Loucy (cell line): Measurements from ENCODE around the gene OGDHL.

Source experiments
- H2AFZ ChIP-seq: fragments of 200-600 bp; sonication (generic); 2 replicates; pipeline ENCODE4 v1.6.0; 2016; ENCODE audit warnings: antibody characterized with exemption, mild to moderate bottlenecking, low read length, moderate library complexity
- H3F3A ChIP-seq: fragments of 200-600 bp; 2 replicates; pipeline ENCODE4 v1.6.0; 2016; ENCODE audit warnings: antibody characterized with exemption, low read depth, mild to moderate bottlenecking
- H3K27me3 ChIP-seq: fragments of 200-600 bp; sonication (generic); 2 replicates; pipeline ENCODE4 v1.6.1; 2014; ENCODE audit warnings: low read length, mild to moderate bottlenecking; ENCODE audit not compliant: insufficient read depth, poor library complexity, severe bottlenecking
- H3K36me3 ChIP-seq: fragments of 200-600 bp; sonication (generic); 2 replicates; pipeline ENCODE4 v1.6.1; 2016; ENCODE audit warnings: low read length; ENCODE audit not compliant: insufficient read depth
- H3K4me1 ChIP-seq: fragments of 200-600 bp; sonication (generic); 2 replicates; pipeline ENCODE4 v1.5.1; 2014; ENCODE audit warnings: low read length, mild to moderate bottlenecking; ENCODE audit not compliant: insufficient read depth, poor library complexity, severe bottlenecking
- H3K4me2 ChIP-seq: fragments of 200-600 bp; sonication (generic); 2 replicates; pipeline ENCODE4 v1.6.0; 2014; ENCODE audit warnings: antibody characterized with exemption, low read length, low read depth, mild to moderate bottlenecking; ENCODE audit not compliant: poor library complexity, severe bottlenecking
- H3K4me3 ChIP-seq: fragments of 200-600 bp; sonication (generic); 2 replicates; pipeline ENCODE4 v1.5.1; 2014; ENCODE audit warnings: low read length, mild to moderate bottlenecking, mixed read lengths; ENCODE audit not compliant: poor library complexity, severe bottlenecking
- H3K79me2 ChIP-seq: fragments of 200-600 bp; sonication (generic); 2 replicates; pipeline ENCODE4 v1.6.1; 2014; ENCODE audit warnings: low read length; ENCODE audit not compliant: insufficient read depth
- H3K9ac ChIP-seq: fragments of 200-600 bp; sonication (generic); 2 replicates; pipeline ENCODE4 v1.6.0; 2014; ENCODE audit warnings: mild to moderate bottlenecking, low read depth, low read length, moderate library complexity; ENCODE audit not compliant: poor library complexity, severe bottlenecking
- H3K9me2 ChIP-seq: fragments of 200-600 bp; sonication (generic); replicated peaks from 2 replicates; pipeline ENCODE4 v1.6.1; 2016; ENCODE audit warnings: low read depth, low read length, mixed read lengths
- H3K9me3 ChIP-seq: fragments of 200-600 bp; sonication (generic); 2 replicates; pipeline ENCODE4 v1.6.1; 2014; ENCODE audit warnings: mild to moderate bottlenecking, antibody characterized with exemption, low read length, low read depth; ENCODE audit not compliant: insufficient read depth
- H4K20me1 ChIP-seq: fragments of 200-600 bp; sonication (generic); 2 replicates; pipeline ENCODE4 v1.6.0; 2014; ENCODE audit warnings: antibody characterized with exemption, low read length, mild to moderate bottlenecking; ENCODE audit not compliant: insufficient read depth, poor library complexity, severe bottlenecking
- EZH2phosphoT487 ChIP-seq: fragments of 200-600 bp; IDR thresholded peaks from 2 replicates; pipeline ENCODE4 v1.6.1; 2018; ENCODE audit warnings: antibody characterized with exemption, mild to moderate bottlenecking, moderate library complexity, borderline replicate concordance
- TF ChIP-seq, protein P1 (sequence below): fragments of 200-600 bp; sonication (generic); conservative IDR thresholded peaks from 2 replicates; pipeline ENCODE4 v1.5.1; 2014; ENCODE audit warnings: mild to moderate bottlenecking, antibody characterized with exemption, low read length

The OGDHL gene

DNA sequence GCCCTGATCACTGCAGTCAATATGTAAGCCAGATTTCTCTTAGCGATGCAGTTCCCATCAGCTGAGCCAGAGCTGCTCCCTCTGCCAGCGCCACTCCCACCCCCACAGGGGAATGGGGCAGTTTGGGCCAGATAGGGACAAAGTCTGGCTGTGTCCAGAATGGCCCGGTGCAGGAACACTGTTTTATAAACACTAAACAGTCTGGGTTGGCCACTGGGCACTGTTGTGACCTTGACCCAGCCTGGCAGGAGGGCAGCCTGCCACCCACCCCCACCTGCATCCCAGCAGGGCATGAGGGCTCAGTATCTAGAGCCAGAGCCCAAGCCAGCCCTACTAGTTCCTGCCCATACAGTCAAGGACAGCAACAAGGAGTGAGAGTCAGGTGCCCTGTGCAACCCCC lies 1.3 kb downstream of the OGDHL start:
- TF ChIP-seq, protein P1, sequence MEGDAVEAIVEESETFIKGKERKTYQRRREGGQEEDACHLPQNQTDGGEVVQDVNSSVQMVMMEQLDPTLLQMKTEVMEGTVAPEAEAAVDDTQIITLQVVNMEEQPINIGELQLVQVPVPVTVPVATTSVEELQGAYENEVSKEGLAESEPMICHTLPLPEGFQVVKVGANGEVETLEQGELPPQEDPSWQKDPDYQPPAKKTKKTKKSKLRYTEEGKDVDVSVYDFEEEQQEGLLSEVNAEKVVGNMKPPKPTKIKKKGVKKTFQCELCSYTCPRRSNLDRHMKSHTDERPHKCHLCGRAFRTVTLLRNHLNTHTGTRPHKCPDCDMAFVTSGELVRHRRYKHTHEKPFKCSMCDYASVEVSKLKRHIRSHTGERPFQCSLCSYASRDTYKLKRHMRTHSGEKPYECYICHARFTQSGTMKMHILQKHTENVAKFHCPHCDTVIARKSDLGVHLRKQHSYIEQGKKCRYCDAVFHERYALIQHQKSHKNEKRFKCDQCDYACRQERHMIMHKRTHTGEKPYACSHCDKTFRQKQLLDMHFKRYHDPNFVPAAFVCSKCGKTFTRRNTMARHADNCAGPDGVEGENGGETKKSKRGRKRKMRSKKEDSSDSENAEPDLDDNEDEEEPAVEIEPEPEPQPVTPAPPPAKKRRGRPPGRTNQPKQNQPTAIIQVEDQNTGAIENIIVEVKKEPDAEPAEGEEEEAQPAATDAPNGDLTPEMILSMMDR: no peak
- TF ChIP-seq EZH2phosphoT487: no peak
- H2AFZ ChIP-seq: no peak overlapping the region
- H3K9me2 ChIP-seq: no peaks in the 10 kb centered on the region
- H3K4me1 ChIP-seq: no peaks in the 10 kb centered on the region
- H4K20me1 ChIP-seq: no peaks in the 10 kb centered on the region
- H3K79me2 ChIP-seq: no peaks in the 10 kb centered on the region
- no peaks in the 10 kb centered on the region for H3K9me3 ChIP-seq
- H3K27me3 ChIP-seq: no peaks in the 10 kb centered on the region
- no peak overlapping the region for H3K9ac ChIP-seq
- H3F3A ChIP-seq: no peaks in the 10 kb centered on the region
- no peak overlapping the region for H3K4me2 ChIP-seq
- H3K36me3 ChIP-seq: no peaks in the 10 kb centered on the region
- no peak overlapping the region for H3K4me3 ChIP-seq

DNA sequence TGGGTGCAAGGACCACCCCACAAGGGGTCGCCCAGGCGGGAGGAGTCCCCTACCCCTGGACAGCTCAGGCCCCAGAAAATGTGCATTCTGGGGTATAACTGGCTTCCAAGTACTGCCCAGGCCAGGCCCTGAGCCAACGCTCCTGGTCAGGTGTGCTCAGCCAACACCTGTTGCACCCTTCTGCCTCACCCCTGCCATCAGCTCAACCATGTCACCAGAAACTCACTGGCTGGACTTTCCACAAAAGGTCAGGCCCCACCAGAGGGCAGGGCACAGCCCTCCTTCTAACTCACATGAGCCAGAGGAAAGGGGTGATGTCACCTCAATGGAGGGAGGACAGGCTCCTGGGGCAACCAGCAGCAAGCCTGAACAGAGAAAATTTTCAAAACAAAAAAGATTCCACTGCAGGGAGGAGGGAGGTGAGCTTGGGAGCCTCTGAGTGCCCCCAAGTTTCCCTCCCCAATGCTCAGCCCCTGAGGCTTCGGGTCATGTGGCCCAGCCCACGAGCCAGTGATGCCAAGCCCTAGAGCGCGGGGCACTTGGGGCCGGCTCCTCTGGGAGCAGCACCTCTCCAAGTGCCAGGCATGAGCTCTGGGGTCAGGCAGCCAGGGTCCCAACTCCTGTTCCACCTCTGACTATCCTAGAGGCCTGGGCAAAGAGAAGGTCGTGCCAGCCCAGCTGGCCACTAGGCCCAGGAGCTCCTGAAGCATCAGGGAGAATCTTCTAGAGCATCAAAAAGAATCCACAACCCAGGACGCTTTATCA lies 2.2 kb downstream of the OGDHL start:
- Histone ChIP-seq H3K4me1 (no peaks in the 10 kb centered on the region), H3K4me2 (no peak overlapping the region), H3K36me3 (no peaks in the 10 kb centered on the region), H2AFZ (no peak overlapping the region), H3K9me3 (no peaks in the 10 kb centered on the region), H3K4me3 (no peak overlapping the region), H3K9me2 (no peaks in the 10 kb centered on the region), H3F3A (no peaks in the 10 kb centered on the region), H3K27me3 (no peaks in the 10 kb centered on the region), H4K20me1 (no peaks in the 10 kb centered on the region), H3K9ac (no peak overlapping the region), H3K79me2 (no peaks in the 10 kb centered on the region)
- TF ChIP-seq EZH2phosphoT487: no peak

- Histone ChIP-seq H3K9me2 (no peaks in the 10 kb centered on the region), H3K4me1 (no peaks in the 10 kb centered on the region), H3K9me3 (no peaks in the 10 kb centered on the region), H4K20me1 (no peaks in the 10 kb centered on the region), H3K36me3 (no peaks in the 10 kb centered on the region), H3K27me3 (no peaks in the 10 kb centered on the region), H3K4me2 (no peak overlapping the region), H3K79me2 (no peaks in the 10 kb centered on the region), H3F3A (no peaks in the 10 kb centered on the region), H3K4me3 (no peak overlapping the region), H3K9ac (no peak overlapping the region), H2AFZ (no peak overlapping the region)
- TF ChIP-seq, protein P1: no peak
- TF ChIP-seq EZH2phosphoT487: no peak
These were observed 3.7 kb downstream of the OGDHL start for GRCh38 chr10:49758249-49758930.
